ENCODE data around the gene LIPC.

DNA sequence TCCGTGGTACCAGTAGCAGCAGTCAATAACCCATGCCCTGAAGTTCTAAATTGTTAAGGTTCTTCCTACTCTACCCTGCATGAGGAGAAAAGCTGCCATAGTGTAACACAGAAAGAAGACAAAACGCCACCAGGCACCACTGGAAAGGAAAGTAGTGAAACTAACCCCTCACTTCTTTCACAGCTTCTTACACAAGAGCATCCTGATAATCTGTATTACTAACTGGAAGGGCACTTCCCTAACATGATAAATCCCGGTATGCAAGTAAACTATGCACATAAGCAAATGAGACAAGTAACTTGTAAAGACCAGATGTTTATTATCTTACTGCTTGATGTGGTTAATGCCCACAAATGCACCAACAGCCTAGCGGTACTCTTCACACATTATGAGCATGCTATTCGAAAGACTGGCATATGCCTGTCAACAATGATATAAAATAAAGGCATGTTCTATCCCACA lies 176.4 kb downstream of the LIPC start:
- TF ChIP-seq, protein P1, sequence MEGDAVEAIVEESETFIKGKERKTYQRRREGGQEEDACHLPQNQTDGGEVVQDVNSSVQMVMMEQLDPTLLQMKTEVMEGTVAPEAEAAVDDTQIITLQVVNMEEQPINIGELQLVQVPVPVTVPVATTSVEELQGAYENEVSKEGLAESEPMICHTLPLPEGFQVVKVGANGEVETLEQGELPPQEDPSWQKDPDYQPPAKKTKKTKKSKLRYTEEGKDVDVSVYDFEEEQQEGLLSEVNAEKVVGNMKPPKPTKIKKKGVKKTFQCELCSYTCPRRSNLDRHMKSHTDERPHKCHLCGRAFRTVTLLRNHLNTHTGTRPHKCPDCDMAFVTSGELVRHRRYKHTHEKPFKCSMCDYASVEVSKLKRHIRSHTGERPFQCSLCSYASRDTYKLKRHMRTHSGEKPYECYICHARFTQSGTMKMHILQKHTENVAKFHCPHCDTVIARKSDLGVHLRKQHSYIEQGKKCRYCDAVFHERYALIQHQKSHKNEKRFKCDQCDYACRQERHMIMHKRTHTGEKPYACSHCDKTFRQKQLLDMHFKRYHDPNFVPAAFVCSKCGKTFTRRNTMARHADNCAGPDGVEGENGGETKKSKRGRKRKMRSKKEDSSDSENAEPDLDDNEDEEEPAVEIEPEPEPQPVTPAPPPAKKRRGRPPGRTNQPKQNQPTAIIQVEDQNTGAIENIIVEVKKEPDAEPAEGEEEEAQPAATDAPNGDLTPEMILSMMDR (conservative IDR thresholded peaks at IDR 0.05; ENCODE audit: low read depth, low read length), result no peak
- no peak for TF ChIP-seq EZH2 (IDR thresholded peaks at IDR 0.05; ENCODE audit: borderline replicate concordance, low read depth, low read length, poor library complexity, severe bottlenecking)

Data from A673 (cell line).